CD14-positive monocyte (primary cell): Measurements from ENCODE around the gene TRAPPC11. TPM values are rescaled to one million over a fixed set of nuclear protein-coding genes. Genes with fewer than 3 reads are reported as not detected.

Source experiments
- DNase-seq, 3 donors: peaks; one replicate each; pipeline ENCODE4 v3.0.0-alpha.2; 2011 to 2022
- H2AFZ ChIP-seq: 2 replicates; pipeline ENCODE4 v1.6.0; 2012; ENCODE audit warnings: mild to moderate bottlenecking, low read depth, low read length, inconsistent platforms; ENCODE audit not compliant: insufficient read depth, poor library complexity, severe bottlenecking
- H3K27ac ChIP-seq, 2 donors: 1 replicate in 1 of 2; 2 replicates in 1 of 2; pipeline ENCODE4 v1.5.1; 2012 to 2013; ENCODE audit warnings: low read length in 2 of 2, control low read depth in 1 of 2, inconsistent platforms in 1 of 2, low read depth in 1 of 2, mild to moderate bottlenecking in 1 of 2
- H3K27me3 ChIP-seq, 2 donors: one replicate each; pipeline versions ENCODE4 v1.6.0 to v1.6.1; 2011 to 2013; ENCODE audit warnings: low read length in 2 of 2; ENCODE audit not compliant: control insufficient read depth in 2 of 2, insufficient read depth in 2 of 2
- H3K36me3 ChIP-seq, 2 donors: replicated peaks in 1 of 2; 1 replicate in 1 of 2; 2 replicates in 1 of 2; pipeline versions ENCODE4 v1.5.1 to v1.6.1; 2012 to 2013; ENCODE audit warnings: low read length in 2 of 2, control low read depth in 1 of 2, inconsistent platforms in 1 of 2, mild to moderate bottlenecking in 1 of 2; ENCODE audit not compliant: insufficient read depth in 2 of 2, control insufficient read depth in 1 of 2
- H3K4me1 ChIP-seq, 2 donors: 1 replicate in 1 of 2; 2 replicates in 1 of 2; pipeline versions ENCODE4 v1.5.1 to v1.6.1; 2012 to 2013; ENCODE audit warnings: low read length in 2 of 2, control low read depth in 1 of 2, inconsistent platforms in 1 of 2, mild to moderate bottlenecking in 1 of 2, moderate library complexity in 1 of 2; ENCODE audit not compliant: insufficient read depth in 2 of 2, control insufficient read depth in 1 of 2
- H3K4me2 ChIP-seq: replicated peaks from 2 replicates; pipeline ENCODE3; 2012; ENCODE audit warnings: low read length, moderate library complexity, mild to moderate bottlenecking; ENCODE audit not compliant: poor library complexity, severe bottlenecking; ENCODE audit errors: extremely low read depth
- H3K4me3 ChIP-seq, 3 experiments: fragments of 200-600 bp in 1 of 3; sonication (generic) in 1 of 3; replicated peaks in 1 of 3; 1 replicate in 2 of 3; 2 replicates in 1 of 3; pipeline ENCODE4 v1.5.1; 2011 to 2013; ENCODE audit warnings: low read length in 3 of 3, mild to moderate bottlenecking in 3 of 3, control low read depth in 2 of 3, low read depth in 2 of 3, inconsistent platforms in 1 of 3, moderate library complexity in 1 of 3
- H3K79me2 ChIP-seq: 2 replicates; pipeline ENCODE4 v1.6.0; 2012; ENCODE audit warnings: mild to moderate bottlenecking, control low read depth, inconsistent platforms, low read length, moderate library complexity; ENCODE audit not compliant: insufficient read depth
- H3K9ac ChIP-seq: 2 replicates; pipeline ENCODE4 v1.6.0; 2017; ENCODE audit warnings: low read length, mild to moderate bottlenecking; ENCODE audit not compliant: insufficient read depth, poor library complexity, severe bottlenecking
- H3K9me3 ChIP-seq, 2 donors: replicated peaks in 1 of 2; 1 replicate in 1 of 2; 2 replicates in 1 of 2; pipeline versions ENCODE4 v1.5.1 to v1.6.1; 2012 to 2013; ENCODE audit warnings: low read length in 2 of 2, control low read depth in 1 of 2; ENCODE audit not compliant: control insufficient read depth in 1 of 2, insufficient read depth in 1 of 2
- H4K20me1 ChIP-seq: 2 replicates; pipeline ENCODE4 v1.6.0; 2012; ENCODE audit warnings: mild to moderate bottlenecking, low read length, control low read depth, moderate library complexity; ENCODE audit not compliant: insufficient read depth
- H3K27ac Mint-ChIP-seq, 7 donors: one replicate each; pipeline ENCODE4 v1.8.0; 2020; ENCODE audit warnings: mild to moderate bottlenecking in 7 of 7, mixed read lengths in 7 of 7, moderate library complexity in 6 of 7, inconsistent platforms in 2 of 7
- H3K27me3 Mint-ChIP-seq, 3 donors: one replicate each; pipeline ENCODE4 v1.8.0; 2021 to 2022; ENCODE audit warnings: low read depth in 3 of 3, mild to moderate bottlenecking in 3 of 3, mixed read lengths in 3 of 3, moderate library complexity in 3 of 3, inconsistent platforms in 1 of 3
- H3K36me3 Mint-ChIP-seq, 2 donors: one replicate each; pipeline ENCODE4 v1.8.0; 2020; ENCODE audit warnings: mixed read lengths in 2 of 2, inconsistent platforms in 1 of 2, mild to moderate bottlenecking in 1 of 2
- H3K4me1 Mint-ChIP-seq: one replicate; pipeline ENCODE4 v1.8.0; 2020; ENCODE audit warnings: mild to moderate bottlenecking, mixed read lengths
- H3K4me3 Mint-ChIP-seq, 2 donors: one replicate each; pipeline ENCODE4 v1.8.0; 2020; ENCODE audit warnings: mild to moderate bottlenecking in 2 of 2, mixed read lengths in 2 of 2, moderate library complexity in 1 of 2
- H3K9me3 Mint-ChIP-seq, 7 donors: one replicate each; pipeline ENCODE4 v1.8.0; 2020 to 2022; ENCODE audit warnings: mixed read lengths in 7 of 7, mild to moderate bottlenecking in 6 of 7, moderate library complexity in 6 of 7, inconsistent platforms in 2 of 7
- CTCF ChIP-seq: fragments of 200-600 bp; IDR thresholded peaks from one replicate; pipeline ENCODE4 v1.8.0; 2022; ENCODE audit warnings: antibody characterized with exemption, mild to moderate bottlenecking
- WGBS: methylation state at CpG from one replicate; pipeline ENCODE4 v1.1.5; 2013; ENCODE audit warnings: missing lambda C conversion rate; ENCODE audit not compliant: insufficient coverage; 5-methylcytosine and 5-hydroxymethylcytosine counted together
- intact Hi-C, 2 donors: fragments of 100-400 bp; cut with micrococcal nuclease; formaldehyde crosslinking; loops; one replicate each; pipeline versions ENCODE4 v1.15.0 to v1.15.1; 2023
- polyA plus RNA-seq, 3 donors: library from polyadenylated mRNA; depleted of rRNA in 1 of 3; unstranded in 2 of 3; stranded (reverse) in 1 of 3; fragments of 300-500 nt in 2 of 3; fragments of >200 nt in 1 of 3; fragmentation: Illumina TruSeq in 2 of 3; gene quantifications; 1 replicate in 2 of 3; 2 replicates in 1 of 3; pipeline ENCODE4 v1.2.3, GENCODE V29; 2012 to 2021

The TRAPPC11 gene
- polyA plus RNA-seq, 3 donors, result 18.4 to 30.7 (median 29.7) TPM

- Histone ChIP-seq H3K79me2 (no peaks in the 10 kb centered on the region), H3K27ac (no peak overlapping the region), H4K20me1 (no peaks in the 10 kb centered on the region), H3K27me3 (peaks cover 0 to 12% of the 10 kb centered on the region in 2 donors), H3K4me3 (no peak overlapping the region), H3K36me3 (no peaks in the 10 kb centered on the region), H3K4me2 (no peak overlapping the region), H3K4me1 (peaks cover 7 to 8% of the 10 kb centered on the region in 2 donors), H3K9ac (no peak overlapping the region), H2AFZ (no peak overlapping the region), H3K9me3 (peaks cover 0 to 8% of the 10 kb centered on the region in 2 donors)
- H3K36me3 Mint-ChIP-seq, result peaks cover 0 to 3% of the 10 kb centered on the region in 2 donors
- 92% methylated on average over 2 of the region's 5 CpGs for WGBS
- TF ChIP-seq CTCF, result no peak
- no peak overlapping the region for H3K4me3 Mint-ChIP-seq
- H3K27me3 Mint-ChIP-seq, result peaks cover 8 to 20% (median 13%) of the 10 kb centered on the region in 3 donors
- H3K4me1 Mint-ChIP-seq, result peaks cover 7% of the 10 kb centered on the region
- no peak overlapping the region for H3K27ac Mint-ChIP-seq
- intact Hi-C loops, result no loop called here
- DNase-seq, result no peak
- H3K9me3 Mint-ChIP-seq, result peaks cover 0 to 8% (median 7%) of the 10 kb centered on the region in 7 donors
Observed at GRCh38 chr4:183727482-183727881, 68.4 kb downstream of the TRAPPC11 start.

- H3K27me3 Mint-ChIP-seq, result peaks cover 6 to 14% (median 7%) of the 10 kb centered on the region in 3 donors
- peaks cover 0 to 8% of the 10 kb centered on the region in 2 donors for H3K9me3 ChIP-seq
- no peak overlapping the region for H3K4me2 ChIP-seq
- no peak overlapping the region for H3K27ac Mint-ChIP-seq
- H3K4me1 Mint-ChIP-seq, result peaks cover 3% of the 10 kb centered on the region
- intact Hi-C loops, result no loop called here
- no peak overlapping the region for H3K4me3 Mint-ChIP-seq
- H3K27me3 ChIP-seq, result peaks cover 0 to 6% of the 10 kb centered on the region in 2 donors
- no peak for DNase-seq
- no peak overlapping the region for H3K4me3 ChIP-seq
- H3K36me3 Mint-ChIP-seq, result peaks cover 0 to 1% of the 10 kb centered on the region in 2 donors
- no peaks in the 10 kb centered on the region for H3K79me2 ChIP-seq
- H3K36me3 ChIP-seq, result no peaks in the 10 kb centered on the region
- 88% methylated on average over 16 of the region's 22 CpGs for WGBS
- H3K4me1 ChIP-seq, result peaks cover 1% of the 10 kb centered on the region in 2 donors
- no peak overlapping the region for H3K27ac ChIP-seq
- no peaks in the 10 kb centered on the region for H4K20me1 ChIP-seq
- H3K9me3 Mint-ChIP-seq, result peaks cover 0 to 8% (median 7%) of the 10 kb centered on the region in 7 donors
- H3K9ac ChIP-seq, result no peak overlapping the region
- no peak overlapping the region for H2AFZ ChIP-seq
- TF ChIP-seq CTCF, result no peak
Observed at GRCh38 chr4:183728223-183729068, 69.4 kb downstream of the TRAPPC11 start.
